Measurements from ENCODE around the gene SINHCAF. TPM values are rescaled to one million over a fixed set of nuclear protein-coding genes. Genes with fewer than 3 reads are reported as not detected.

Gene SINHCAF
- total and polyA plus RNA-seq, 2 of the 8 experiments (the other 6 are each of a cell fraction or from before 2014, with no cell fraction given) = 138 to 576 TPM

GRCh38 chr12:31324116-31324844, 1.7 kb downstream of the SINHCAF start (continued):
- TF ChIP-seq GABPA (IDR thresholded peaks at IDR 0.05; ENCODE audit: borderline replicate concordance, insufficient read depth, low read length) (no peak), SAP30 (IDR thresholded peaks at IDR 0.05; ENCODE audit: insufficient read depth, insufficient replicate concordance, low read length) (no peak), SP4 (IDR thresholded peaks at IDR 0.05; ENCODE audit: low read length) (no peak), ATF2 (IDR thresholded peaks at IDR 0.05; ENCODE audit: low read length) (no peak; the same call in 1 of the 2 replicates), BRCA1 (IDR thresholded peaks at IDR 0.05; ENCODE audit: low read depth, low read length) (no peak), SUZ12 (IDR thresholded peaks at IDR 0.05; ENCODE audit: low read length) (no peak), SRF (IDR thresholded peaks at IDR 0.05; ENCODE audit: low read depth, low read length) (0 out of 2 replicates have a peak, but pooled peaks have one; percentile 0), TAF7 (optimal IDR thresholded peaks at IDR 0.05; ENCODE audit: borderline replicate concordance, low read depth, low read length) (peak; percentile 63), FOSL1 (IDR thresholded peaks at IDR 0.05; ENCODE audit: insufficient read depth, low read depth, low read length) (no peak), MAX (IDR thresholded peaks at IDR 0.05) (peak; percentile 45), USF2 (IDR thresholded peaks at IDR 0.05; ENCODE audit: low read length) (no peak), RBBP5 (IDR thresholded peaks at IDR 0.05; ENCODE audit: borderline replicate concordance, low read depth, low read length) (peak; percentile 44; the same call in 1 of the 2 replicates), CTCF (IDR thresholded peaks at IDR 0.05; ENCODE audit: control extremely low read depth in 1 of 3, insufficient read depth in 1 of 3, low read depth in 1 of 3, low read length in 3 of 3) (no peak), BCL11A (IDR thresholded peaks at IDR 0.05; ENCODE audit: low read depth in 2 of 2, low read length in 2 of 2) (no peak), SIN3A (conservative IDR thresholded peaks at IDR 0.05 in 1 of 2, IDR thresholded peaks at IDR 0.05 in 1 of 2; ENCODE audit: low read depth in 1 of 2, low read length in 2 of 2) (peak in 1 of 2 experiments; percentile 46; a peak in 1 of 4 replicates), ATF3 (IDR thresholded peaks at IDR 0.05; ENCODE audit: insufficient read depth, low read depth, low read length) (no peak)
